GM23338 (cell line): ENCODE data around the gene RNASEH2A. TPM values are rescaled to one million over a fixed set of nuclear protein-coding genes. Genes with fewer than 3 reads are reported as not detected.

Experiments
- NANOG ChIP-seq: IDR thresholded peaks from 2 replicates; pipeline ENCODE4 v1.6.1; 2016; ENCODE audit warnings: antibody characterized with exemption, borderline replicate concordance
- POLR2AphosphoS5 ChIP-seq: IDR thresholded peaks from 2 replicates; pipeline ENCODE4 v1.6.1; 2016; ENCODE audit warnings: antibody characterized with exemption, low read depth
- STAT1 ChIP-seq: IDR thresholded peaks from one replicate; pipeline ENCODE4 v1.6.1; 2016; ENCODE audit warnings: antibody characterized with exemption; ENCODE audit not compliant: unreplicated experiment
- ZNF114 ChIP-seq: fragments of 250-450 bp; sonication (Bioruptor Pico); IDR thresholded peaks from 2 replicates; pipeline ENCODE4 v1.5.0; 2020; ENCODE audit warnings: mild to moderate bottlenecking, moderate library complexity
- ZNF331 ChIP-seq: fragments of 250-450 bp; sonication (Bioruptor Pico); IDR thresholded peaks from 2 replicates; pipeline ENCODE4 v1.5.0; 2020; ENCODE audit warnings: low read depth, mild to moderate bottlenecking, moderate library complexity
- polyA plus RNA-seq: library from polyadenylated mRNA; unstranded; fragments of >200 nt; fragmentation: Nextera tagmentation; extraction: Ambion mirVana; gene quantifications from 2 replicates; pipeline ENCODE4 v1.2.1, GENCODE V29; 2016
- total RNA-seq: library from RNA; depleted of rRNA; stranded (reverse); fragments of >200 nt; shearing (Covaris generic); gene quantifications from 2 replicates; pipeline ENCODE4 v1.2.3, GENCODE V29; 2014
- TF ChIP-seq, protein P1 (sequence below): fragments of 250-450 bp; sonication (Bioruptor Pico); IDR thresholded peaks from 2 replicates; pipeline ENCODE4 v1.5.0; 2020; ENCODE audit warnings: mild to moderate bottlenecking, moderate library complexity
- TF ChIP-seq, protein P2 (sequence below): IDR thresholded peaks from 2 replicates; pipeline ENCODE4 v1.6.1; 2016; ENCODE audit warnings: antibody characterized with exemption
- TF ChIP-seq, protein P3 (sequence below), 2 experiments: fragments of 200-600 bp in 1 of 2; sonication (generic) in 1 of 2; conservative IDR thresholded peaks; 2 replicates each; pipeline versions ENCODE4 v1.5.1 to v1.6.1; 2016 to 2017; ENCODE audit warnings: antibody characterized with exemption in 2 of 2, low read depth in 2 of 2, mild to moderate bottlenecking in 2 of 2, moderate library complexity in 1 of 2

RNASEH2A gene
- total and polyA plus RNA-seq, 2 experiments from 2014 or later = 39.4 to 68.2 TPM

DNA sequence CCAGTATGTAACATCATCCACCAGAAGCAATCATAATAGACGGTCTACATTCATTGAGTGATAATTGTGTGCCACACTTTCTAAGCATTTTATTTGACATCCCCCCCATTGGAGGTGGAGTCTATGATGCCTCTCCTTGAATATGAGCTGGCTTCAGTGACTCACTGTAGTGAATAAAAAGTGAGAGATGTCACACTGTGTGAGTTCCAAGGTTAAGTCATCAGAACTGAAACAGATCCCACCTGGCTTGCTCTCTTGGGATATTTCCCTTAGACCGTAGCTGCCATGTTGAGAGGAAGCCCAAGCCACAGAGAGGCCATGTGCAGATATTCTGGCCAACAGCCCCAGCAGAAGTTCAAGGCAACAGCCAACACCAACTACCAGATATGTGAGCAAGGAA lies 15.4 kb downstream of the RNASEH2A start (continued):
- TF ChIP-seq, protein P1, sequence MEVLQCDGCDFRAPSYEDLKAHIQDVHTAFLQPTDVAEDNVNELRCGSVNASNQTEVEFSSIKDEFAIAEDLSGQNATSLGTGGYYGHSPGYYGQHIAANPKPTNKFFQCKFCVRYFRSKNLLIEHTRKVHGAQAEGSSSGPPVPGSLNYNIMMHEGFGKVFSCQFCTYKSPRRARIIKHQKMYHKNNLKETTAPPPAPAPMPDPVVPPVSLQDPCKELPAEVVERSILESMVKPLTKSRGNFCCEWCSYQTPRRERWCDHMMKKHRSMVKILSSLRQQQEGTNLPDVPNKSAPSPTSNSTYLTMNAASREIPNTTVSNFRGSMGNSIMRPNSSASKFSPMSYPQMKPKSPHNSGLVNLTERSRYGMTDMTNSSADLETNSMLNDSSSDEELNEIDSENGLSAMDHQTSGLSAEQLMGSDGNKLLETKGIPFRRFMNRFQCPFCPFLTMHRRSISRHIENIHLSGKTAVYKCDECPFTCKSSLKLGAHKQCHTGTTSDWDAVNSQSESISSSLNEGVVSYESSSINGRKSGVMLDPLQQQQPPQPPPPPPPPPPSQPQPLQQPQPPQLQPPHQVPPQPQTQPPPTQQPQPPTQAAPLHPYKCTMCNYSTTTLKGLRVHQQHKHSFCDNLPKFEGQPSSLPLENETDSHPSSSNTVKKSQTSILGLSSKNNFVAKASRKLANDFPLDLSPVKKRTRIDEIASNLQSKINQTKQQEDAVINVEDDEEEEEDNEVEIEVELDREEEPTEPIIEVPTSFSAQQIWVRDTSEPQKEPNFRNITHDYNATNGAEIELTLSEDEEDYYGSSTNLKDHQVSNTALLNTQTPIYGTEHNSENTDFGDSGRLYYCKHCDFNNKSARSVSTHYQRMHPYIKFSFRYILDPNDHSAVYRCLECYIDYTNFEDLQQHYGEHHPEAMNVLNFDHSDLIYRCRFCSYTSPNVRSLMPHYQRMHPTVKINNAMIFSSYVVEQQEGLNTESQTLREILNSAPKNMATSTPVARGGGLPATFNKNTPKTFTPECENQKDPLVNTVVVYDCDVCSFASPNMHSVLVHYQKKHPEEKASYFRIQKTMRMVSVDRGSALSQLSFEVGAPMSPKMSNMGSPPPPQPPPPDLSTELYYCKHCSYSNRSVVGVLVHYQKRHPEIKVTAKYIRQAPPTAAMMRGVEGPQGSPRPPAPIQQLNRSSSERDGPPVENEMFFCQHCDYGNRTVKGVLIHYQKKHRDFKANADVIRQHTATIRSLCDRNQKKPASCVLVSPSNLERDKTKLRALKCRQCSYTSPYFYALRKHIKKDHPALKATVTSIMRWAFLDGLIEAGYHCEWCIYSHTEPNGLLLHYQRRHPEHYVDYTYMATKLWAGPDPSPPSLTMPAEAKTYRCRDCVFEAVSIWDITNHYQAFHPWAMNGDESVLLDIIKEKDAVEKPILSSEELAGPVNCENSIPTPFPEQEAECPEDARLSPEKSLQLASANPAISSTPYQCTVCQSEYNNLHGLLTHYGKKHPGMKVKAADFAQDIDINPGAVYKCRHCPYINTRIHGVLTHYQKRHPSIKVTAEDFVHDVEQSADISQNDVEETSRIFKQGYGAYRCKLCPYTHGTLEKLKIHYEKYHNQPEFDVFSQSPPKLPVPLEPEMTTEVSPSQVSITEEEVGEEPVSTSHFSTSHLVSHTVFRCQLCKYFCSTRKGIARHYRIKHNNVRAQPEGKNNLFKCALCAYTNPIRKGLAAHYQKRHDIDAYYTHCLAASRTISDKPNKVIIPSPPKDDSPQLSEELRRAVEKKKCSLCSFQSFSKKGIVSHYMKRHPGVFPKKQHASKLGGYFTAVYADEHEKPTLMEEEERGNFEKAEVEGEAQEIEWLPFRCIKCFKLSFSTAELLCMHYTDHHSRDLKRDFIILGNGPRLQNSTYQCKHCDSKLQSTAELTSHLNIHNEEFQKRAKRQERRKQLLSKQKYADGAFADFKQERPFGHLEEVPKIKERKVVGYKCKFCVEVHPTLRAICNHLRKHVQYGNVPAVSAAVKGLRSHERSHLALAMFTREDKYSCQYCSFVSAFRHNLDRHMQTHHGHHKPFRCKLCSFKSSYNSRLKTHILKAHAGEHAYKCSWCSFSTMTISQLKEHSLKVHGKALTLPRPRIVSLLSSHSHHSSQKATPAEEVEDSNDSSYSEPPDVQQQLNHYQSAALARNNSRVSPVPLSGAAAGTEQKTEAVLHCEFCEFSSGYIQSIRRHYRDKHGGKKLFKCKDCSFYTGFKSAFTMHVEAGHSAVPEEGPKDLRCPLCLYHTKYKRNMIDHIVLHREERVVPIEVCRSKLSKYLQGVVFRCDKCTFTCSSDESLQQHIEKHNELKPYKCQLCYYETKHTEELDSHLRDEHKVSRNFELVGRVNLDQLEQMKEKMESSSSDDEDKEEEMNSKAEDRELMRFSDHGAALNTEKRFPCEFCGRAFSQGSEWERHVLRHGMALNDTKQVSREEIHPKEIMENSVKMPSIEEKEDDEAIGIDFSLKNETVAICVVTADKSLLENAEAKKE (CRISPR knock-in tag) = no peak
- TF ChIP-seq STAT1 (no peak), ZNF114 (no peak), ZNF331 (CRISPR knock-in tag) (no peak), NANOG (no peak), POLR2AphosphoS5 (no peak)
- TF ChIP-seq, protein P2, sequence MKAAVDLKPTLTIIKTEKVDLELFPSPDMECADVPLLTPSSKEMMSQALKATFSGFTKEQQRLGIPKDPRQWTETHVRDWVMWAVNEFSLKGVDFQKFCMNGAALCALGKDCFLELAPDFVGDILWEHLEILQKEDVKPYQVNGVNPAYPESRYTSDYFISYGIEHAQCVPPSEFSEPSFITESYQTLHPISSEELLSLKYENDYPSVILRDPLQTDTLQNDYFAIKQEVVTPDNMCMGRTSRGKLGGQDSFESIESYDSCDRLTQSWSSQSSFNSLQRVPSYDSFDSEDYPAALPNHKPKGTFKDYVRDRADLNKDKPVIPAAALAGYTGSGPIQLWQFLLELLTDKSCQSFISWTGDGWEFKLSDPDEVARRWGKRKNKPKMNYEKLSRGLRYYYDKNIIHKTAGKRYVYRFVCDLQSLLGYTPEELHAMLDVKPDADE = no peak
- TF ChIP-seq, protein P3, sequence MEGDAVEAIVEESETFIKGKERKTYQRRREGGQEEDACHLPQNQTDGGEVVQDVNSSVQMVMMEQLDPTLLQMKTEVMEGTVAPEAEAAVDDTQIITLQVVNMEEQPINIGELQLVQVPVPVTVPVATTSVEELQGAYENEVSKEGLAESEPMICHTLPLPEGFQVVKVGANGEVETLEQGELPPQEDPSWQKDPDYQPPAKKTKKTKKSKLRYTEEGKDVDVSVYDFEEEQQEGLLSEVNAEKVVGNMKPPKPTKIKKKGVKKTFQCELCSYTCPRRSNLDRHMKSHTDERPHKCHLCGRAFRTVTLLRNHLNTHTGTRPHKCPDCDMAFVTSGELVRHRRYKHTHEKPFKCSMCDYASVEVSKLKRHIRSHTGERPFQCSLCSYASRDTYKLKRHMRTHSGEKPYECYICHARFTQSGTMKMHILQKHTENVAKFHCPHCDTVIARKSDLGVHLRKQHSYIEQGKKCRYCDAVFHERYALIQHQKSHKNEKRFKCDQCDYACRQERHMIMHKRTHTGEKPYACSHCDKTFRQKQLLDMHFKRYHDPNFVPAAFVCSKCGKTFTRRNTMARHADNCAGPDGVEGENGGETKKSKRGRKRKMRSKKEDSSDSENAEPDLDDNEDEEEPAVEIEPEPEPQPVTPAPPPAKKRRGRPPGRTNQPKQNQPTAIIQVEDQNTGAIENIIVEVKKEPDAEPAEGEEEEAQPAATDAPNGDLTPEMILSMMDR (conservative IDR thresholded peaks at IDR 0.05; ENCODE audit: low read depth in 2 of 2) = no peak
